Measurements from ENCODE around the gene GET4. TPM values are rescaled to one million over a fixed set of nuclear protein-coding genes. Genes with fewer than 3 reads are reported as not detected.
A peak's percentile ranks its signal among the peaks of the same experiment; 100 is the strongest.

GET4 gene
- total RNA-seq, 1 experiment from 2014 or later: 130 TPM

DNA sequence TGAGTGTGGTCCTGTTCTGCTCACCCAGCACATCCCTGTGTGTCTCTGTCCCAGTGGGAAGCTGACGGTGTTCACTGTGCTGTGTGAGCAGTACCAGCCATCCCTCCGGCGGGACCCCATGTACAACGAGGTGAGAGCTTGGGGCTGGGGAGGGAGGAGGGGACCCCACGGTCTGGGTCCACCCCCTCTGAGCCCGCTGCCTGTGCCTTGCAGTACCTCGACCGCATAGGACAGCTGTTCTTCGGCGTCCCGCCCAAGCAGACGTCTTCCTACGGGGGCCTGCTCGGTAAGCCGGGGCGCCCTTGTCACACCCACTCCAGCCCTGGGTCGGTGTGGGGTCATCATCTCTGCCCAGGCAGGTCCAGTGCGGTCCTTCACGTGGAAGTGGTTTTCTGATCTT is 17.3 kb downstream of the GET4 start:
- H3K4me1 Mint-ChIP-seq (ENCODE audit: low read depth, unreplicated experiment): no peaks in the 10 kb centered on the region
- TF ChIP-seq, protein P1, sequence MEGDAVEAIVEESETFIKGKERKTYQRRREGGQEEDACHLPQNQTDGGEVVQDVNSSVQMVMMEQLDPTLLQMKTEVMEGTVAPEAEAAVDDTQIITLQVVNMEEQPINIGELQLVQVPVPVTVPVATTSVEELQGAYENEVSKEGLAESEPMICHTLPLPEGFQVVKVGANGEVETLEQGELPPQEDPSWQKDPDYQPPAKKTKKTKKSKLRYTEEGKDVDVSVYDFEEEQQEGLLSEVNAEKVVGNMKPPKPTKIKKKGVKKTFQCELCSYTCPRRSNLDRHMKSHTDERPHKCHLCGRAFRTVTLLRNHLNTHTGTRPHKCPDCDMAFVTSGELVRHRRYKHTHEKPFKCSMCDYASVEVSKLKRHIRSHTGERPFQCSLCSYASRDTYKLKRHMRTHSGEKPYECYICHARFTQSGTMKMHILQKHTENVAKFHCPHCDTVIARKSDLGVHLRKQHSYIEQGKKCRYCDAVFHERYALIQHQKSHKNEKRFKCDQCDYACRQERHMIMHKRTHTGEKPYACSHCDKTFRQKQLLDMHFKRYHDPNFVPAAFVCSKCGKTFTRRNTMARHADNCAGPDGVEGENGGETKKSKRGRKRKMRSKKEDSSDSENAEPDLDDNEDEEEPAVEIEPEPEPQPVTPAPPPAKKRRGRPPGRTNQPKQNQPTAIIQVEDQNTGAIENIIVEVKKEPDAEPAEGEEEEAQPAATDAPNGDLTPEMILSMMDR (IDR thresholded peaks at IDR 0.05; ENCODE audit: insufficient read depth in 1 of 2, low read depth in 1 of 2, low read length in 1 of 2, severe bottlenecking in 1 of 2, unreplicated experiment in 1 of 2): no peak
- no peak overlapping the region for H3K27ac Mint-ChIP-seq (ENCODE audit: unreplicated experiment)
- Histone ChIP-seq H3K4me3 (ENCODE audit: low read depth, low read length) (no peak overlapping the region), H3K36me3 (ENCODE audit: control insufficient read depth, insufficient read depth, low read length) (peaks cover 8% of the 10 kb centered on the region), H3K4me1 (no peaks in the 10 kb centered on the region), H3K9me3 (no peaks in the 10 kb centered on the region), H3K27me3 (replicated peaks; ENCODE audit: control insufficient read depth, insufficient read depth, low read length) (no peaks in the 10 kb centered on the region)
- BruUV-seq (replicated peaks): no TSS peak
- H3K9me3 Mint-ChIP-seq (ENCODE audit: unreplicated experiment): peaks cover 7% of the 10 kb centered on the region
- H3K4me3 Mint-ChIP-seq (ENCODE audit: unreplicated experiment): no peak overlapping the region
- no peak for DNase-seq
- ChIA-PET POLR2A (no interaction called here), CTCF (no interaction called here)
- intact Hi-C loops (cut with micrococcal nuclease; ENCODE audit: unreplicated experiment): no loop called here
- no peaks in the 10 kb centered on the region for H3K27me3 Mint-ChIP-seq (ENCODE audit: insufficient read depth, unreplicated experiment)
- peaks cover 95% of the 10 kb centered on the region for H3K36me3 Mint-ChIP-seq (ENCODE audit: insufficient read depth, unreplicated experiment)

DNA sequence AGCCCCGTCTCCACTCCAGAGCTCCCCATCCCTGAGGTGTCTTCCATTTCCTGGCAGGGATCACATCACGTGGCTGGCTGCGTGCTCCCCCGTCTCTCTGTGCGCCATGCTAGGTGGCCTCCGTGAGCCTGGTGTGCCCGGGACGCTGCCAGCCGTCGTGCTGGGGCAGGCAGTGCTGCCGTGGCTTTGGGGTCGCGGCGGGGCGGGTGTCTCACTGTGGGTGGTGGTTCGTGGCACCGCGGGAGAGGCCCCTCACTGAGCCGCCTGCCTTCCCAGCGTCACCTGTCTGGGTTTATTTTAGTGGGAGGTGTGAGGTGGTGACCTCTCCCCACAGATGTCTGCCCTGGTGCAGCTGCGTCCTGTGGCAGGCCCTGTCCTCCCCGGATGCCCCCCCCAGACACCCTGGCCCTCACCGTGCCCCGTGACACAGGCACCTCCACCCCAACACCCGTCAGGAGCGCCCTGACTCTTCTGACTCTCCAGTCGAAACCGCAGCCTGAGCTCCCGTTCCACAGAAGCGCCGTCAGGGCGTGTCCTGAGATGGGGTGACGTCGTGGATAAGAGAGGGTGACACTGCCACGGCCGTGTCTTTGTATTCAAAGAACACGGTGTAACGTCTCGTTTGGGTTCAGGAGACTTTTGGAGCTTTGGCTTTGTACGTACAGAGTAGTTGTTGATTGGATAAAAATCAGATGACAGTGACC is 18.0 kb downstream of the GET4 start:
- intact Hi-C loops (cut with micrococcal nuclease; ENCODE audit: unreplicated experiment): no loop called here
- no peaks in the 10 kb centered on the region for H3K9me3 ChIP-seq
- TF ChIP-seq, protein P1 (IDR thresholded peaks at IDR 0.05; ENCODE audit: insufficient read depth in 1 of 2, low read depth in 1 of 2, low read length in 1 of 2, severe bottlenecking in 1 of 2, unreplicated experiment in 1 of 2): no peak
- H3K36me3 Mint-ChIP-seq (ENCODE audit: insufficient read depth, unreplicated experiment): peaks cover 95% of the 10 kb centered on the region
- H3K27me3 Mint-ChIP-seq (ENCODE audit: insufficient read depth, unreplicated experiment): no peaks in the 10 kb centered on the region
- peaks cover 7% of the 10 kb centered on the region for H3K9me3 Mint-ChIP-seq (ENCODE audit: unreplicated experiment)
- ChIA-PET POLR2A (no interaction called here), CTCF (no interaction called here)
- H3K4me3 ChIP-seq (ENCODE audit: low read depth, low read length): no peak overlapping the region
- no TSS peak for BruUV-seq (replicated peaks)
- no peaks in the 10 kb centered on the region for H3K4me1 Mint-ChIP-seq (ENCODE audit: low read depth, unreplicated experiment)
- no peak for DNase-seq
- no peaks in the 10 kb centered on the region for H3K27me3 ChIP-seq (replicated peaks; ENCODE audit: control insufficient read depth, insufficient read depth, low read length)
- H3K36me3 ChIP-seq (ENCODE audit: control insufficient read depth, insufficient read depth, low read length): peaks cover 8% of the 10 kb centered on the region
- H3K4me1 ChIP-seq: no peaks in the 10 kb centered on the region
- H3K27ac Mint-ChIP-seq (ENCODE audit: unreplicated experiment): peak overlapping the region; percentile 55
- no peak overlapping the region for H3K4me3 Mint-ChIP-seq (ENCODE audit: unreplicated experiment)

DNA sequence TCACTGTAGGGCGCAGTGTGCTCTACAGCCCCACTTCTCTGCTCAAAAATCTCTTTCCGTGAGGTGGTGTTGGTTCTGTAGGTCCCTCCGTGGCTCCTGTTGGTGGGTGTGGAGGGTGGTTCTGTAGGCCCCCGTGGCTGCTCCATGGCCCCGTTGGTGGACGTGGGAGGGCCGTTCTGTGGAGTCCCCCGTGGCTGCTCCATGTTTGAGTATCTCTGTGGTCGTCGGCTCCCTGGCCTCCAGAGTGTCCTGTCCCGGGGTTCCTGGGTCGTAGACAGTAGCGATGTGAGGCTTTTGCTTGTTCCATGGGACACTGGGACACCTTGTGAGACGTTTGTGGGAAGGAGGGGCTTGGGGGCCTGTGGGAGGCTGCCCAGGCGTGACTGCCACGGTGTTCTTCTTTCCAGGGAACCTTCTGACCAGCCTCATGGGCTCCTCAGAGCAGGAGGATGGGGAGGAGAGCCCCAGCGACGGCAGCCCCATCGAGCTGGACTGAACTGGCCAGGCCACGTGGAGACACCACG is 18.6 kb downstream of the GET4 start:
- TF ChIP-seq, protein P1 (IDR thresholded peaks at IDR 0.05; ENCODE audit: insufficient read depth in 1 of 2, low read depth in 1 of 2, low read length in 1 of 2, severe bottlenecking in 1 of 2, unreplicated experiment in 1 of 2): no peak
- H3K4me1 Mint-ChIP-seq (ENCODE audit: low read depth, unreplicated experiment): no peaks in the 10 kb centered on the region
- no TSS peak for BruUV-seq (replicated peaks)
- H3K36me3 Mint-ChIP-seq (ENCODE audit: insufficient read depth, unreplicated experiment): peaks cover 98% of the 10 kb centered on the region
- intact Hi-C loops (cut with micrococcal nuclease; ENCODE audit: unreplicated experiment): no loop called here
- no peaks in the 10 kb centered on the region for H3K27me3 Mint-ChIP-seq (ENCODE audit: insufficient read depth, unreplicated experiment)
- no peak for DNase-seq
- no peaks in the 10 kb centered on the region for H3K27me3 ChIP-seq (replicated peaks; ENCODE audit: control insufficient read depth, insufficient read depth, low read length)
- H3K9me3 ChIP-seq: no peaks in the 10 kb centered on the region
- no peaks in the 10 kb centered on the region for H3K4me1 ChIP-seq
- peaks cover 8% of the 10 kb centered on the region for H3K36me3 ChIP-seq (ENCODE audit: control insufficient read depth, insufficient read depth, low read length)
- no peak overlapping the region for H3K4me3 Mint-ChIP-seq (ENCODE audit: unreplicated experiment)
- ChIA-PET POLR2A (no interaction called here), CTCF (no interaction called here)
- H3K27ac Mint-ChIP-seq (ENCODE audit: unreplicated experiment): peak overlapping the region; percentile 55
- peaks cover 7% of the 10 kb centered on the region for H3K9me3 Mint-ChIP-seq (ENCODE audit: unreplicated experiment)
- no peak overlapping the region for H3K4me3 ChIP-seq (ENCODE audit: low read depth, low read length)
